ENCODE measurements around the gene ACBD3. TPM values are rescaled to one million over a fixed set of nuclear protein-coding genes. Genes with fewer than 3 reads are reported as not detected.

The ACBD3 gene
- total RNA-seq, 1 donor from 2014 or later, result 31.5 TPM

DNA sequence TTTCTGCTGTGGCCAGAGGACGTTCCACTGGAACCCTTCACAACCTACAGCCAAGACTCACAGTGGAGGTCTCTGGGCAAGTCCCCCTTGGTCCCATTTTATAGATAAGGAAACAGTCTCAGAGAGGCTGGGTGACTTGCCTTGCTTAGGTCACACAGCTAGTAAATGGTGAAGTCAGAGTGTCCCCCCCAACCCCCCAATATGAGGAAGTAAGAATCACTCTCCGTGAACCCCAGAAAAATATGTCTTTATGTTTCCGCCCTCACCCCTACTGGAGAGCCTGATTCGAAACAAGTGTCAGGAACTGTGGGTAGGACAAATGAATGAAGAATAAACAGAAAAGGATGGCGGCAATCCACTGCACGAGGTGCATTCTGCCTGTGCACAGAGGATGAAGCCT, 67.4 kb downstream of the ACBD3 start:
- no peaks in the 10 kb centered on the region for H3K9me3 ChIP-seq
- TF ChIP-seq, protein P1, sequence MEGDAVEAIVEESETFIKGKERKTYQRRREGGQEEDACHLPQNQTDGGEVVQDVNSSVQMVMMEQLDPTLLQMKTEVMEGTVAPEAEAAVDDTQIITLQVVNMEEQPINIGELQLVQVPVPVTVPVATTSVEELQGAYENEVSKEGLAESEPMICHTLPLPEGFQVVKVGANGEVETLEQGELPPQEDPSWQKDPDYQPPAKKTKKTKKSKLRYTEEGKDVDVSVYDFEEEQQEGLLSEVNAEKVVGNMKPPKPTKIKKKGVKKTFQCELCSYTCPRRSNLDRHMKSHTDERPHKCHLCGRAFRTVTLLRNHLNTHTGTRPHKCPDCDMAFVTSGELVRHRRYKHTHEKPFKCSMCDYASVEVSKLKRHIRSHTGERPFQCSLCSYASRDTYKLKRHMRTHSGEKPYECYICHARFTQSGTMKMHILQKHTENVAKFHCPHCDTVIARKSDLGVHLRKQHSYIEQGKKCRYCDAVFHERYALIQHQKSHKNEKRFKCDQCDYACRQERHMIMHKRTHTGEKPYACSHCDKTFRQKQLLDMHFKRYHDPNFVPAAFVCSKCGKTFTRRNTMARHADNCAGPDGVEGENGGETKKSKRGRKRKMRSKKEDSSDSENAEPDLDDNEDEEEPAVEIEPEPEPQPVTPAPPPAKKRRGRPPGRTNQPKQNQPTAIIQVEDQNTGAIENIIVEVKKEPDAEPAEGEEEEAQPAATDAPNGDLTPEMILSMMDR (IDR thresholded peaks at IDR 0.05), result no peak
- H3K4me1 ChIP-seq, result no peaks in the 10 kb centered on the region
- no peak overlapping the region for H3K4me3 ChIP-seq
- DNase-seq (ENCODE audit: low spot score in 2 of 2), result no peak
- intact Hi-C loops (cut with DNase I), result no loop called here
- H3K27me3 ChIP-seq, result no peaks in the 10 kb centered on the region
- no peak overlapping the region for H3K27ac ChIP-seq
- no peaks in the 10 kb centered on the region for H3K36me3 ChIP-seq

DNA sequence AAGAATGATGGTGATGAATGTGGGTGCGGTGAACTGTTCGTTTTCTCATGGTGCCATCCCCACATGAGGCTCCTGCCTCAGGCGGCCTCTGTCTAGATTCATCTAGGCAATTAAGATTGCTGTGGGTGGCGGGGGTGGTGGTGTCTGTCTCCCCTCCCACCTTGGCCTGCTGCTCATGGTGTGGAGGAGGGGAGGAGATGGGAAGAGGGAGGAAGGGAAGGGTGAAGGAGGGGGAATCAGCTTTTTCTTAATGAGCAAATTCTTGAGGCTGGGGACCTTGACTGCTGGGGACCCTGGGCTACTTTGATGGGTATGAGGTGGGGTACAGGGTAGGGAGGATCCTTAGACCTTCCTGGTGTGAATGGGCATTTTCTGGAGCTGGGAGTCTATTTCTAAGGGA, 68.2 kb downstream of the ACBD3 start:
- TF ChIP-seq, protein P1 (IDR thresholded peaks at IDR 0.05), result no peak
- Histone ChIP-seq H3K4me1 (peaks cover 0 to 3% of the 10 kb centered on the region in 2 donors), H3K27ac (no peak overlapping the region), H3K36me3 (no peaks in the 10 kb centered on the region), H3K9me3 (no peaks in the 10 kb centered on the region), H3K4me3 (no peak overlapping the region), H3K27me3 (no peaks in the 10 kb centered on the region)
- intact Hi-C loops (cut with DNase I), result no loop called here
- no peak for DNase-seq (ENCODE audit: low spot score in 2 of 2)

DNA sequence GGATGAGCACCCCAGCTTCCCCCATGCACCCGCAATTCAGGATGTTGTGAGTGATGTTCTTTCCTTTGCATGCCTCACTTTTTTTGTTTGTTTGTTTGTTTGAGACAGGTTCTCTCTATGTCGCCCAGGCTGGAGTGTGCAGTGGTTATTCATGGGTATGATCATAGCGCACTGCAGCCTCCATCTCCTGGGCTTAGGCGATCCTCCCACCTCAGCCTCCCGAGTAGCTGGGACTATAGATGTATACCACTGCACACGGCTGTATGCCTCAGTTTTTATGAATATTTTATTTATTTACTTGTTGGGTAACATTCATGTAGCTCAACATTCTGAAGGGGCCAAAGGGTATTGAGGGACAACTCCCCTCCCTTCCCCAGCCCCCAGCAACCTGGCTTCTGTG, 69.2 kb downstream of the ACBD3 start:
- Histone ChIP-seq H3K27me3 (no peaks in the 10 kb centered on the region), H3K36me3 (no peaks in the 10 kb centered on the region), H3K4me3 (no peak overlapping the region), H3K27ac (no peak overlapping the region), H3K9me3 (no peaks in the 10 kb centered on the region), H3K4me1 (peaks cover 2 to 12% of the 10 kb centered on the region in 2 donors)
- TF ChIP-seq, protein P1 (IDR thresholded peaks at IDR 0.05), result no peak
- intact Hi-C loops (cut with DNase I), result no loop called here
- DNase-seq (ENCODE audit: low spot score in 2 of 2), result no peak

DNA sequence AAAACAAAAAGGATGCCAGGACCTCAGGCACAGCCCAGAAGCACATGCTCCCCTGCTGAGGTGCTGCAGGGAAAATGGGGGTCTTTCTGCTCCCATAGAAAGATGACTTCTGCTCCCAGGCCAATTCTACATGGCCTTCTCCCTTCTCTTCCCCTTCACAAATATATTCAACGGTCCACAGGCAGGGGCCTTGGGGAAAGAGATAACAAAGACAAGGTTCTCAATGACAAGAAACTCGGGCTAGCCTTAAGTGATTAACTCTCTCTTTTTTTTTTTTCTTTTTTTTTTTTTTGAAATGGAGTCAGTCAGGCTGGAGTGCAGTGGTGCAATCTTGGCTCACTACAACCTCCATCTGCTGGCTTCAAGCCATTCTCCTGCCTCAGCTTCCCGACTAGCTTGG, 69.9 kb downstream of the ACBD3 start:
- Histone ChIP-seq H3K27ac (no peak overlapping the region), H3K4me3 (no peak overlapping the region), H3K36me3 (no peaks in the 10 kb centered on the region), H3K9me3 (no peaks in the 10 kb centered on the region), H3K27me3 (no peaks in the 10 kb centered on the region), H3K4me1 (peaks cover 8 to 19% of the 10 kb centered on the region in 2 donors)
- intact Hi-C loops (cut with DNase I), result no loop called here
- TF ChIP-seq, protein P1 (IDR thresholded peaks at IDR 0.05), result no peak
- no peak for DNase-seq (ENCODE audit: low spot score in 2 of 2)

DNA sequence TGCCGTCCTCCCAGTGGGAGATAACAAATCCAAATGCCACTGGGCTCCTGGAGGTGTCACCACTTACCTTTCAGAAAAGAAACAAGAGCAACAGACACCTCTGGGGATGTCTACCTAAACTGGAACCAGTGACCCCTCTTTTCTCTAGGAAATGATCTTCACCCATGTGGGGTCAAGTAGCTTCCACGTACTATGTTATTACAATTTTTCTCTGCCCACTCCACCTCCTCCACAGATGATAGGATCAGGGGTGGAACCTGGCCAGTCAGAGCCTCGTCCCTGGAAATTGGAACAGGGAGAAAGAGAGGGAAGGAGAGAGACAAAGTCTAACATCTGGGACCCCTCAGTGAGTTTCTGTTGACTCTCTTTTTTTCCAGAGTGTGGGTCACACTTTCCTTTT, 73.9 kb downstream of the ACBD3 start:
- intact Hi-C loops (cut with DNase I), result no loop called here
- no peak for DNase-seq (ENCODE audit: low spot score in 2 of 2)
- Histone ChIP-seq H3K27me3 (no peaks in the 10 kb centered on the region), H3K36me3 (no peaks in the 10 kb centered on the region), H3K4me1 (peaks cover 14 to 38% of the 10 kb centered on the region in 2 donors), H3K9me3 (no peaks in the 10 kb centered on the region), H3K4me3 (no peak overlapping the region), H3K27ac (peak overlapping the region; percentile 92 to 98)
- TF ChIP-seq, protein P1 (IDR thresholded peaks at IDR 0.05), result no peak

DNA sequence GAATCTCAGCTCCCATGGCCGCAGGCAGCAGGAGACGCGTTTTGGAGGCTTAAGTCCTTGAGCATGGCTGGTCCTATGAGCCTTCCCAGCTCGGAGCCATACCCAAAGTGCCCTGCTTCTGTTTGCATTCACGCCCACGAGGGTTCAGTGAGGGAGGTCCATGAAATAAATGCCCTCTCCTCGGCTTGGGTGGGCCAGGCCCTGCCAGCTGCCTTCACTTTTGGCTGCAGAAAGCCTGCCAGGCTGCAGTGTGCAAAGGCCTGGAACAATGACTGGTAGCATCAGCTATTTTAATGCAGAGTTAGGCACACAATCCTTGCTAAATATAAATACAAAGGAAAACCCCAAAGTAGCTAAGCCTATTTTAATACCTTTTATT, 74.7 kb downstream of the ACBD3 start:
- Histone ChIP-seq H3K4me1 (peaks cover 14 to 38% of the 10 kb centered on the region in 2 donors), H3K27me3 (no peaks in the 10 kb centered on the region), H3K27ac (peak overlapping the region; percentile 92 to 98), H3K4me3 (peak overlapping the region in 1 of 2 donors; percentile 72), H3K9me3 (no peaks in the 10 kb centered on the region), H3K36me3 (no peaks in the 10 kb centered on the region)
- TF ChIP-seq, protein P1 (IDR thresholded peaks at IDR 0.05), result no peak
- intact Hi-C loops (cut with DNase I), result no loop called here
- DNase-seq (ENCODE audit: low spot score in 2 of 2), result no peak

Measured in ascending aorta (tissue), 2 donors.